Measurements from ENCODE around the gene CXorf38.

The CXorf38 gene

DNA sequence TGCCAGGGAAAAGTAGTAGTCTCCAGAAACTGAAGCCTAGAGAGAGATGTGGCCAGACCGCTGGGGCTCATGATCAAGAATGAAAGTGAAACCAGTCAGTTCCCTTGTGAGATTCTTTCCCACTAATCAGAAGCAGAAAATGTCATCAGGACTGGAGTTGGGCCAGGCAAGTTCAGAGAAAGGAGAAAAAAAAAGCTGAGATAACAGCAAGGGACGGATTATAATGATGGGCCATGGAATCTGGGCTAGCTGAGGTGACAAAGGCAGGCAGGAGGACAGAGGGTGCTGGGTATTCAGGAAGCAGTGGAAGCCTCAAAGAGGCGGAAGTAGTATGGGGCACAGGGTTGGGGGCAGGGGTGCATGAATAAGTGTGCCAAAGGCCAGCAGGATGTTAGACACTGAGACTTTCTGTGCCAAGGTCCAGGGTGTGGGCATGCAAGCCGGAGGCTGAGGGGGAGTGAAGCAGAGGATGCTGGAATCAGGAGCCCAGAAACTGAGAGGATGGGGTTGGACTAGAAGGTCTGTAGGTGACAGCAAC is 2.5 kb downstream of the CXorf38 start:
- TF ChIP-seq Cebpa-rat (IDR thresholded peaks at IDR 0.05) = no peak
- Histone ChIP-seq H3K27ac (peak overlapping the region; percentile 67 to 94 (median 89); a peak in 21 of 22 replicates), H3K4me1 (peaks cover 30 to 51% (median 38%) of the 10 kb centered on the region in 10 experiments), H3K36me3 (peaks cover 5 to 31% (median 16%) of the 10 kb centered on the region in 11 experiments; a peak in 17 of 22 replicates), H4K20me1 (peaks cover 0 to 34% (median 6%) of the 10 kb centered on the region in 11 experiments; a peak in 9 of 22 replicates), H3K27me3 (peaks cover 3 to 25% (median 13%) of the 10 kb centered on the region in 11 experiments; a peak in 15 of 22 replicates), H3K4me2 (peak overlapping the region; percentile 72 to 94 (median 87)), H3K9me3 (replicated peaks in 1 of 11) (no peaks in the 10 kb centered on the region), H3K9ac (peak overlapping the region; percentile 76 to 86 (median 80)), H3K4me3 (peak overlapping the region; percentile 53 to 80 (median 70))

DNA sequence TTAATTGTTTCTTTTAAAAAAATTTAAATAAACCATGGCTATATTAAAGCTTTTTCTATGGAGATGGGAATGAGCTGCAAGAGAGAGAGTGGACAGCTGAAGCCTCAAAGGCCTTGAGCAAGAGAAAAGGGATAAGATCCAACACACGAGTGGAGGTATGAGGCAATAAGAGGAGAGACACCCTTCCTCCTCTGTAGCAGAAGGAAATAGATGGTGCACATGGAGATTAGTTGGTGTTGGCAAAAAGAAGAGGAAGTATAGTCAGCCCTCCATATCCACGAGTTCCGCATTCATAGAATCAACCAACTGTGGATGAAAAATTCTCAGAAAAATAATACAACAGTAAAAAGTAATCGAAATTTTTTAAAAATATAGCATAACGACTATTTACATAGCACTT is 3.2 kb downstream of the CXorf38 start:
- H4K20me1 ChIP-seq = peaks cover 0 to 42% (median 8%) of the 10 kb centered on the region in 11 experiments; a peak in 9 of 22 replicates
- H3K9ac ChIP-seq = peak overlapping the region; percentile 76 to 86 (median 80); a peak in 20 of 22 replicates
- H3K36me3 ChIP-seq = peaks cover 8 to 38% (median 23%) of the 10 kb centered on the region in 11 experiments; a peak in 19 of 22 replicates
- H3K4me3 ChIP-seq = peak overlapping the region; percentile 53 to 80 (median 70); a peak in 19 of 20 replicates
- no peaks in the 10 kb centered on the region for H3K9me3 ChIP-seq (replicated peaks in 1 of 11)
- TF ChIP-seq Cebpa-rat (IDR thresholded peaks at IDR 0.05) = peak; percentile 51 to 89 (median 78); a peak in 19 of 22 replicates
- peaks cover 30 to 51% (median 38%) of the 10 kb centered on the region in 10 experiments for H3K4me1 ChIP-seq
- peak overlapping the region; percentile 67 to 94 (median 89); a peak in 21 of 22 replicates for H3K27ac ChIP-seq
- peaks cover 4 to 21% (median 11%) of the 10 kb centered on the region in 11 experiments; a peak in 16 of 22 replicates for H3K27me3 ChIP-seq
- H3K4me2 ChIP-seq = peak overlapping the region; percentile 72 to 94 (median 87)

GRCh38 chrX:40637687-40638086 is 9.7 kb downstream of the CXorf38 start:
- no peak overlapping the region for H3K9ac ChIP-seq
- TF ChIP-seq Cebpa-rat (IDR thresholded peaks at IDR 0.05) = no peak
- H4K20me1 ChIP-seq = peaks cover 4 to 83% (median 31%) of the 10 kb centered on the region in 11 experiments; a peak in 18 of 22 replicates
- no peaks in the 10 kb centered on the region for H3K9me3 ChIP-seq (replicated peaks in 1 of 11)
- no peak overlapping the region for H3K4me3 ChIP-seq
- H3K27ac ChIP-seq = no peak overlapping the region
- no peak overlapping the region for H3K4me2 ChIP-seq
- H3K4me1 ChIP-seq = peaks cover 0 to 33% (median 13%) of the 10 kb centered on the region in 10 experiments; a peak in 13 of 20 replicates
- H3K27me3 ChIP-seq = peaks cover 28 to 61% (median 45%) of the 10 kb centered on the region in 11 experiments; a peak in 21 of 22 replicates
- peaks cover 64 to 97% (median 80%) of the 10 kb centered on the region in 11 experiments for H3K36me3 ChIP-seq

DNA sequence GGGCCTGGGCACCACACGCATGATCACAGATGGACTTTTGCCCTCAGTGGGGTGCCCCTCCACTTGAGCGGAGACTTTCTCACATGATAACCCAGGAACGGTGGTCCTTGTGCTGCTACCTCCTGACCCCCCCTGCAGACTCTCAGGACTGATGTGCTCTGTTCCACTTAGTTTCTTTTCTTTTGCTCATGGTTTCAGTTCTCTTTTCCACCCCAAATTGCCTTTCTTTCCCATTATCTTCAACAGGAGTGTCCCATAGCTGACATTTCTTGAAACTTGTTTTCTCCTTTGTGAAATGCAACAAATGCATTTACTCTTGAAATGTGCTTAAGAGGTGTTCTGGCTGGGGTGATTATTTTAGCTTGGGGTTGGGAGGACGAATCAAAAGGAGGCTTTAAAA is 15.2 kb downstream of the CXorf38 start:
- peaks cover 19 to 50% (median 36%) of the 10 kb centered on the region in 11 experiments; a peak in 21 of 22 replicates for H3K27me3 ChIP-seq
- peaks cover 0 to 75% (median 24%) of the 10 kb centered on the region in 11 experiments; a peak in 19 of 22 replicates for H4K20me1 ChIP-seq
- no peak overlapping the region for H3K9ac ChIP-seq
- H3K36me3 ChIP-seq = peaks cover 66 to 95% (median 88%) of the 10 kb centered on the region in 11 experiments
- H3K4me1 ChIP-seq = peaks cover 0 to 24% (median 15%) of the 10 kb centered on the region in 10 experiments; a peak in 13 of 20 replicates
- peak overlapping the region in 4 of 11 experiments; percentile 20 to 51 (median 36); a peak in 5 of 22 replicates for H3K4me2 ChIP-seq
- no peak for TF ChIP-seq Cebpa-rat (IDR thresholded peaks at IDR 0.05)
- no peak overlapping the region for H3K27ac ChIP-seq
- no peak overlapping the region for H3K4me3 ChIP-seq
- H3K9me3 ChIP-seq (replicated peaks in 1 of 11) = no peaks in the 10 kb centered on the region

DNA sequence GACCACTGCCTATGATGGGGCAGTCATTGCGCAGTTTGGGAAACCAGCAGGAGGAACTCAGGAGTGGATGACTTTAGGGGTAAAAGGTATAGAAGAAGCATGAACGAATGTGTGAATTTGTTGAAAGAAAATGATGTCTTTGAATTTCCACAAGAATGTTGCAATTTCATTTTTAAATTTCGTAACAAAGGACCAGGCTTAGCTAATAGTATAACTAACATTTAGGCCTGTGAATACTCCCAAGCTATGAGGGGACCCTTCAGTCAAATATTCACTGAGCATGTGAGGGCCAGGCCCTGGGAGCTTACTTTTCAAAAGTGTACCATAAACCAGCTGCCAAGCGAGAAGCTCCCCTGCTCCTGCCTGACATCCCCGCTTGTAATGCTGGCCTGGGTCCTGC is 18.9 kb downstream of the CXorf38 start:
- peaks cover 0 to 17% (median 12%) of the 10 kb centered on the region in 10 experiments; a peak in 13 of 20 replicates for H3K4me1 ChIP-seq
- peaks cover 0 to 6% (median 4%) of the 10 kb centered on the region in 11 experiments; a peak in 6 of 22 replicates for H3K9me3 ChIP-seq (replicated peaks in 1 of 11)
- no peak overlapping the region for H3K4me3 ChIP-seq
- no peak overlapping the region for H3K9ac ChIP-seq
- peaks cover 0 to 37% (median 30%) of the 10 kb centered on the region in 11 experiments; a peak in 15 of 22 replicates for H3K27me3 ChIP-seq
- H3K36me3 ChIP-seq = peaks cover 37 to 72% (median 52%) of the 10 kb centered on the region in 11 experiments
- no peak for TF ChIP-seq Cebpa-rat (IDR thresholded peaks at IDR 0.05)
- H3K4me2 ChIP-seq = no peak overlapping the region
- no peak overlapping the region for H3K27ac ChIP-seq
- peaks cover 0 to 47% (median 15%) of the 10 kb centered on the region in 11 experiments; a peak in 13 of 22 replicates for H4K20me1 ChIP-seq

DNA sequence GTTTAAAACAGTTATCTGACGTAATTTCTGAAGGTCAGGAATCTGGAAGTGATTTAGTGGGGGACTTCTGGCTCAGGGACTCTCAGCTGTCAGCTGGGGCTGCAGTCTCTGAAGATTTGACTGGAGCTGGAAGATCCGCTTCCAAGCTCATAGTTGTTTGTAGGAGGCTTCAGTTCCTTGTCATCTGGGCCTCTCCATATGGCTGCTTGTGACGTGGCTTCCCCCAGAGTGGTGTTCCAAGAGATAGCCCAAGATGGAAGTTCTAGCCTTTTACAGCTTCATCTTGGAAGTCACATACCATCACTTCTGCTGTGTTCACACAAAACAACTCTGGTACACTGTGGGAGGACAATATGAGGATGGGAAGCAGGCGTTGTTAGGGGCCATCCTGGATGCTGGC is 22.1 kb downstream of the CXorf38 start:
- Histone ChIP-seq H3K36me3 (peaks cover 22 to 45% (median 31%) of the 10 kb centered on the region in 11 experiments), H3K9ac (no peak overlapping the region), H3K4me3 (no peak overlapping the region), H4K20me1 (peaks cover 0 to 20% (median 0%) of the 10 kb centered on the region in 11 experiments; a peak in 8 of 22 replicates), H3K4me2 (no peak overlapping the region), H3K9me3 (replicated peaks in 1 of 11) (peaks cover 0 to 12% (median 9%) of the 10 kb centered on the region in 11 experiments; a peak in 8 of 22 replicates), H3K4me1 (no peaks in the 10 kb centered on the region), H3K27me3 (peaks cover 0 to 36% (median 25%) of the 10 kb centered on the region in 11 experiments; a peak in 16 of 22 replicates), H3K27ac (no peak overlapping the region)
- no peak for TF ChIP-seq Cebpa-rat (IDR thresholded peaks at IDR 0.05)

GRCh38 chrX:40623665-40624064 is 23.7 kb downstream of the CXorf38 start:
- no peak for TF ChIP-seq Cebpa-rat (IDR thresholded peaks at IDR 0.05)
- peaks cover 10 to 28% (median 15%) of the 10 kb centered on the region in 11 experiments for H3K36me3 ChIP-seq
- H3K27me3 ChIP-seq = peaks cover 0 to 36% (median 23%) of the 10 kb centered on the region in 11 experiments; a peak in 16 of 22 replicates

DNA sequence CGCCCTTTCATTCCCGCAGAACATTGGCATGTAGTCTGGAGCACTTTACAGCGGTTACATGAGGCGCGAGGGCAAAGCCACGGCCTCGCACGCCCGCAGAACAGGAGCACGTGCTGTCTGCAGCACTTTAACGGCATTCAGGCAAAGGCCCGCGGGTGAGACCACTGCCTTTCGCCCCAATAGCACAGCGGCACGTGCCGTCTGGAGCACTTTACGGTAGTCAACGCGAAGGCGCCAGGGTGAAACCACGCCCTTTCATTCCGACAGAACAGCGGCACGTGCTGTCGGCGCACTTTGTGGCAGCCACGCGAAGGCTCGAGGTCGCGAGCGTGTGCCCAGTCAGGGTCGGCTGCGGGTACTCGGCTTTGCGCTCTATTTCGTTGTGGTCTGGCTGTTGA is 24.2 kb downstream of the CXorf38 start, which contains the start of gene MPC1L:
Gene MPC1L (plus strand): TSS at position 290 of the 398 bp plus-strand sequence. CDS start 138 bp downstream, outside the sequence.
- Histone ChIP-seq H3K27me3 (peaks cover 0 to 36% (median 23%) of the 10 kb centered on the region in 11 experiments; a peak in 16 of 22 replicates), H3K9ac (no peak within 1 kb of the TSS), H3K36me3 (peaks cover 6 to 23% (median 10%) of the 10 kb centered on the region in 11 experiments; a peak in 16 of 22 replicates), H3K27ac (no peak within 1 kb of the TSS), H3K4me3 (no peak within 1 kb of the TSS), H3K4me1 (no peaks in the 10 kb centered on the region), H3K4me2 (no peak within 1 kb of the TSS), H4K20me1 (peaks cover 0 to 7% (median 0%) of the 10 kb centered on the region in 11 experiments; a peak in 5 of 22 replicates), H3K9me3 (replicated peaks in 1 of 11) (peaks cover 0 to 12% (median 9%) of the 10 kb centered on the region in 11 experiments; a peak in 8 of 22 replicates)
- no peak for TF ChIP-seq Cebpa-rat (IDR thresholded peaks at IDR 0.05)

More at GRCh38 chrX:40623665-40624064, 23.7 kb downstream of the CXorf38 start:
- Histone ChIP-seq H3K4me1 (no peaks in the 10 kb centered on the region), H4K20me1 (peaks cover 0 to 11% (median 0%) of the 10 kb centered on the region in 11 experiments; a peak in 8 of 22 replicates), H3K4me3 (no peak overlapping the region), H3K9ac (no peak overlapping the region), H3K9me3 (replicated peaks in 1 of 11) (peaks cover 0 to 12% (median 9%) of the 10 kb centered on the region in 11 experiments; a peak in 8 of 22 replicates), H3K27ac (no peak overlapping the region), H3K4me2 (no peak overlapping the region)

All from BLaER1 treated with 17β-estradiol and CSF1 and Interleukin-3, amounts not matched to agents 10 nM and 100 nM (cell line).